Middle frontal gyrus (tissue), 1 donor: ENCODE data around the gene TRIM5.
"Not testable (repeated sequence)": the region's sequence is repeated elsewhere in the genome, so short reads cannot be mapped to it uniquely, and the experiment has no call there.

Experiments used
- DNase-seq: peaks from one replicate; pipeline ENCODE4 v3.0.0-alpha.2; 2015; ENCODE audit warnings: low spot score; ENCODE audit errors: extremely low spot score

Gene TRIM5

GRCh38 chr11:5689551-5689983 is 4.7 kb upstream of the TRIM5 start, which contains the start of gene TRIM22:
TRIM22 (plus strand) TSS chr11:5689790; CDS start chr11:5696233, 6,443 bp downstream.
- no peak for DNase-seq

- no peak for DNase-seq
Measured at GRCh38 chr11:5688482-5688881, 3.6 kb upstream of the TRIM5 start.

- no peak for DNase-seq
Measured at GRCh38 chr11:5686426-5686825, 1.6 kb upstream of the TRIM5 start.

GRCh38 chr11:5684036-5684645 is 733 bp downstream of the TRIM5 start:
- no peak for DNase-seq

- DNase-seq = not testable (repeated sequence)
Measured at GRCh38 chr11:5683620-5684019, 1.3 kb downstream of the TRIM5 start.

- DNase-seq = not testable (repeated sequence)
Measured at GRCh38 chr11:5682890-5683441, 1.9 kb downstream of the TRIM5 start.

- no peak for DNase-seq
Measured at GRCh38 chr11:5679811-5680210, 5.1 kb downstream of the TRIM5 start.

- DNase-seq = no peak
Measured at GRCh38 chr11:5674391-5674790, 10.5 kb downstream of the TRIM5 start.

GRCh38 chr11:5671831-5672230 is 13.0 kb downstream of the TRIM5 start:
- DNase-seq = no peak

- no peak for DNase-seq
Measured at GRCh38 chr11:5666402-5666793, 18.5 kb downstream of the TRIM5 start.

- no peak for DNase-seq
Measured at GRCh38 chr11:5665746-5666401, 19.0 kb downstream of the TRIM5 start.

- DNase-seq = no peak
Measured at GRCh38 chr11:5665051-5665570, 19.8 kb downstream of the TRIM5 start.

- DNase-seq = no peak
Measured at GRCh38 chr11:5663511-5663910, 21.4 kb downstream of the TRIM5 start.

- no peak for DNase-seq
Measured at GRCh38 chr11:5658318-5658717, 26.6 kb downstream of the TRIM5 start.

- not testable (repeated sequence) for DNase-seq
Measured at GRCh38 chr11:5656956-5657355, 27.9 kb downstream of the TRIM5 start.

GRCh38 chr11:5655474-5655873 is 29.4 kb downstream of the TRIM5 start:
- no peak for DNase-seq

- DNase-seq = no peak
Measured at GRCh38 chr11:5646139-5646538, 38.7 kb downstream of the TRIM5 start.

- DNase-seq = no peak
Measured at GRCh38 chr11:5643585-5643984, 41.3 kb downstream of the TRIM5 start.

- no peak for DNase-seq
Measured at GRCh38 chr11:5639953-5640352, 44.9 kb downstream of the TRIM5 start.

GRCh38 chr11:5631969-5632635 is 52.8 kb downstream of the TRIM5 start:
- no peak for DNase-seq

GRCh38 chr11:5631417-5631816 is 53.5 kb downstream of the TRIM5 start:
- DNase-seq = no peak

GRCh38 chr11:5626196-5626595 is 58.7 kb downstream of the TRIM5 start:
- no peak for DNase-seq
